NCI-H748 treated with DMSO at 0.1 percent for 48 hours (cell line): Measurements from ENCODE around the gene PDCD1LG2.

Experiments used
- DNase-seq: peaks from one replicate; lab custom pipeline; 2025; lab: John Stamatoyannopoulos, UW

Gene PDCD1LG2

DNA sequence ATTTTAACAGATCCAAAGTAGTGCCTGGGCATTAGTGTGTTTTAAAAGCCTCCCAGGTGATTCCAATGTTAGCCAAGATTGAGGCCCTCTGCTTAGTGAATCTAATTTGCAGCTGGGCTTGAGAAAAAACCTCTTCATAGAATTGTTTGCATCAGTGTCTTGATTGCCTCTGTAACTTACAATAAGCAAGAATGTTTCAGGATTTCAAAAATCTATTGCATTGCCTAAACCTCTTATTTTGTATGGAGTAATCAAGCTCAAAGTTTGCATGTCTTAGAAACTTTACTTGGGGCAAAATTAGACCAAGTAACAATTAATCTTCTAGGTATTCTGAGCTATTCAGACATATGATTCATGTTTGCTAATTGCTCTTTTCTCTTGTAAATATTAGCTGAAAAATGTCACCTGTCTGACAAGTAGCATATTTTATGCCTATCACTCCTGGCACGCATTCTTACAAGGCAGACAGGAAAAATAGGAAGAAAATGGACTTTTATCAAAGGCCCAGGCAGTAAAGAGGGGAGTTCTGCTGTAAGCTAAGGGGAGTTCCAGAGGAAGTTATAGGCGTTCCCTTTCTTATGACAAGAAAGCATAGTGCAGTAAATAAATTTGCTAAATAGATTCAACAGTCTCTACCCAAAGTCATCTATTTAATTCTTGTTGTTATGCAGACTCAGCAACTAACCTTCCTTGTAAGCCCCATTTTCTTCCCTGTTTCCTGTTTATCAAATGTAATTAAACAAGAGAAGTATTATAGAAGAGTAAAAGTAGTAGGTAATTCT is 21.0 kb downstream of the PDCD1LG2 start:
- no peak for DNase-seq

DNA sequence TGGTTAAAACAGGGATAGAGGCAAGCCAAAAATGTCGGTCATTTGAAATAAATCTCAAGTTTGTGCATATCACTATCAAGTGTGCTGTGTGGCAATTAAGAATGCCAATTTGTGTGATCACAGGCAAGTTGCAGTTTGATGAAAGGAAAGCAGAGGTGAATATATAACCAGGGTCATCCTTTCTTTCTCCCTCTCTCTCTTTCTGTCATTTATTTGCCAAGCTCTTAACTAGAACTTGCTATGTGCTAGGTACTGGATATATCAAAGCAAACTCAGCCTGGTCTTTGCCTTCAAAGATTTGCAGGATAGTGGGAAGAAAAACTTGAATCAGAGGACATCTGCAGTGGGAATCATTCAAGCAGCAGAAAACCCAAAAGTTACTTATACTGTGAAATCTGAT is 22.0 kb downstream of the PDCD1LG2 start:
- no peak for DNase-seq

DNA sequence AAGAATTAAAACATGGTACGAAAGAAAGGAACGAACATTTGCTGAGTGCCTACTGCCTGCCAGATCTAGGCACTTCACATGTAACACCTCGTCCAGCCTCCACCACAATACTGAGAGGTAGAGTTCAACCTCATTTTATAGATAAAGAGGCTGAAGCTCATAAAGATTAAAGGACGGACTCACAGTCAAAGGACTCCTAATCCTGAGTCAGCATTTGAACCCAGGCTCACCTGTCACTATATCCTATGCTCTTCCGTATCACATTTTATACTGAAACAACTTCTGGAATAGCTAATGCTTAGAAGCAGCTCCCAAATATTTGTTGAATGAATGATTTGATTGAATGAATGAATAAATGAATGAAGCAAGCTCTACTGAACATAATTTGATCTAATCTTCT is 22.5 kb downstream of the PDCD1LG2 start:
- no peak for DNase-seq

DNA sequence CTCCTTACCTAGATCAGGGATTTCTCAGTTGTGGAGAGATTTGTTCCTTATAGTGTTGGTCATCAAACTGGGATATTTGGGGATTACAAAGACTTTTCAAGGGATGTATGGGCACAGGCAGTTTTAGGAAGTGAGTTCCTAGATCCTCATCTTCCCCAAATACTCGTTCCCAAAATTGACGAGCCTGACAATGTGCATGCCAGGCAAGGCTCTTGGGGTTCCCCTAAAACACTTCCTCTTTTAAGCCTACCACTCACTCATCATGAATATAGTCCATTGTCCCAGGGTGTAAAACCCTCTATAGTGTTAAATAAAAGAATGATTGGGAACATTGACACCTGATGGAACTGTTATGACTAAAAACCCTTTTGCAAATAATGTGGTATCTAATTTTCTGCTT is 26.4 kb downstream of the PDCD1LG2 start:
- no peak for DNase-seq

DNA sequence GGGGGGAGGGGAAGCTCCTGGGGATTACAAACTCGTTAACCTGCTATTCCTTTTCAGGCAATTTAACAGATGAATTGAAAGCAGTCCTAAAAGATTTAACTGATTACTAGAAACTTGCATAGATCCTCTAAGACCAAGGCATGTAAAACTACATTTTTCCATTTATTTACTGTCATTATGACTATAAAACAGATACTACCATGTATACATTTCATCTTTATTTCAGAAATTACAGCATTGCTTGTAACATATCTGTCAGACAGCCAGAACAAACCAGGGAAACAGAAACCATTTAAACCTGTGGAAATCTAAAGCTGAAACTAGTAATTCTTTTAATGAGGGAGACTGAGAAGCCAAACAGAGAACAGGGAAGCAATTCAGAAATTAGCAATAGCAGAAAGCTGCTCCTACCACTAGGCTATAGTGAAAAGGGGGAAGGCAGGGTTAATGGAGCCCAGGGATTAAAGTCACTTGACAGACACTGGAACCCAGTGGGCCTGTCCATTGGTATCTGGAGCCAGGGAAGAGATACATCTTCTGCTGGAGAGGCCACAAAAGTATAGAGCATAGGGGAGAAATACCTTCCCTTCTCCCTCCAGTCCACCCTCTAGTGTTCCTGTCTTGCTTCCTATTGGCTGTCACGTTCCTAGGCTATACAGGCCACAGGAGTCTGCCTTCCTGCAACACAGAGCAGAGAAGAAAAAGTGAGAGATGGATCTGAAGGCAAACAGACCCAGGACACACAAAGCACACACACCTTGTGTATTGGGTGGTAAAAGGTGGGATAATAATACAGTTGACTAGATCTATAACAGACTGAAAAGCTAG is 33.8 kb downstream of the PDCD1LG2 start:
- DNase-seq, result no peak

DNA sequence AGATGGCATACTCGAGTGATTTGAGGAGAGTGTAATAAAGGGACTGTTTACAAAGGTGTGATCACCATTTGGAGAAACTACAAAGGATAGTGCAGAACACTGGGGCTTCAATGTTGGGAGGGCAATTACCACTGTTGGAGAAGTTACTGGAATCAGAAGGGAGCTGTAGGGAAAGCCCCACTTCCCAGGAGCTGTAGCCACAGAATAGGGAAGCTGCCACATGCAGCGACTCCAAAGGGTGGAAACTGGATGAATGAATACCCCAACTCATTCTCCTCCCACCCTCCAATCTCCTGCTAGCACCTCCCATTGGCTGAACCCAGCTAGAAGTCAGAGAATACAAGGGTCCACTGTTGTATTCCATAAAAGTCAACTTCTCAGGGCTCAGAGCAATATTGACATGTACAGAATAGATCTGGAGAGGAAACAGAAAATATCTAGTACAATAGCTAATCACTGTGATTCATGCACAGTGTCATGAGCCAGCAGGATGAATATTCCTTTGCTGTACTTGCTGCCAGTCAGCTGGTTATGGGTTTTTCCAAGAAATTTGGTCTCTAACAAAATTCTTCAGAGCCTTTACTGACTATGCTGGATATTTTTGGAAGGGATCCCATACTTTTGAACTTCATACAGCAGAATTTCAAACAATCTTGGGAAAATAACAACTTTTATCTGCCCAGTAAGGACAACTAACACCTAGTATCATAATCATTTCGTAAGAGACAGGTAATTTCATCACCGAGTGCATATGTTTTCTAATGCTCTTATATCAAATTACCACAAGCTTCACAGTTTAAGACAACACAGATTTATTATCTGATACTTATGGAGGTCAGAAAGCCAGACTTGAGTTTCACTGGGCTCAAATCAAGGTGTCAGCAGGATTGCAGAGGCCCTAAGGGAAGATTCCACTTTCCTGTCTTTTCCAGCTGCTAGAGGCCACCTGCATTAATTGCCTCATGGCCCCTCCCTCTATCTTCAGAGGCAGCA is 39.6 kb downstream of the PDCD1LG2 start:
- DNase-seq, result no peak

DNA sequence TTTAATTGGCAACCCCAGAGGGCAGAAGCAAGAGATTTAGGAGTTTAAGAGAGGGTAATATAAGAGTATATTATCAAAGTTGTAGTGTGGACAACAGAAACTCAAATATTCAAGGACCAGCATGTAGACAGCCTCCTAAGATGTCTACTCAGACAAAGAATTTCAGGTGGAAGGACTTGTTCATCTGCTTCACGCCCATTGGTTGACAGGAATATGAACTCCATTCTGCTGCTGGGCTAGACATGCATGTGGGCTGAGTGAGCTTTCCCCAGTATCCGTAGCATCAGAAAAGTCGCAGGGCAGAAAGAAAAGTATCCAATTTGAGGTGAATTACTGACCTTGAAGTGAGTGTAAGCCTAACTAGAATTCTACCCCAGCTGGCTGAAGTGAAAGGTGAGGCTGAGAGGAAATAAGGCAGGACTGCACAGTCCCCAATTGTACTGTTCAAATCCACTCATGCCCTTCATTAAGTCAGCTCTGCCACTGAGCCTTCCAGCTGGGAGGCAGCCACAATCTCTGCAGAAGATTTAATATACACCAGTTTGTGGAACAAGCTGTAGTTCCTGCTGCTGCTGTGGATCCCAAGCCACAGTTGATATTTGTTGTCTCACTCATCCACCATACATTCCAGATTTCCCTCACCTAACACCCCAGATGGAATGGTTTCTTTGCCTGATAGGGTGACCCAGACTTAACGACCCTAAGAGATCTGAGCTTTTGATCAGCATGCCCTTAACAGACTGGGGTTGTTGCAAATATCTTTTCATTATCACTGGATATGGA is 41.2 kb downstream of the PDCD1LG2 start:
- DNase-seq, result no peak

DNA sequence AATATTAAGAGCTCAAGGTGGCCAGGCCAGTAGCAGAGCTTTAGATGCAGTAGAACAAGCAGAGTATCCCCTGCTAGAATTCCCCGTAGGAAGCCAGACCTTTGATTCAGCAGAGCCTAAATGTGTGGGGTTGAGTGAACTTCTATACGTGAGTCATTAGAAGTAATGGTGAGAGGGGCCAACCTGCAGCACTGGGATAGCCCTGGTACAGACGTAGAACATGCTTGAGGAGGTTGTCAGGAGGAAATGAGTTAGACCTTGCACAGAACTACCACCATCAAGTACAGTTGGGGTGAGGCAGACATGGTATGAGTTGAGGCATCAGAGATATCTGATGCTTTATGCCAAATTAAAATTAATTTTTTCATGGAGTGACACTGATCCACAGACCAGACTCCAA is 42.0 kb downstream of the PDCD1LG2 start:
- DNase-seq, result no peak

DNA sequence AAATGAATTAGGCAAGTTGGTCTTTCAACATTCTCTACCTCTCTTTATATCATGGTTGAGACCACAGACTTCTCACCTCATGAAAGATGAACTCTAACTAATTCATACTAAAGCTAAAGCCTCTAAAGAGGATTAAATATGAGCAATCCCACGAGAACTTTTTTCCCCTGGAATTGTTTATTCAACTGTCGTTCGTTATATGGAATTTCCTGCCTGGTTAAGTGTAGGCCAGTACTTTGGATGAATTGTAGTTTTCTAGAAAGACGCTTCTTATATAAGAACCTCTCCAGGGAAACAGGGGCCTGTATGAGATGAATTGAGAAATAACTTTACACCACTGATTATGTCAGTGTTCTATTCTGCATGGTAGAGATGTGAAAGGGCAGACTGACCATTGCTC is 42.9 kb downstream of the PDCD1LG2 start:
- DNase-seq, result no peak

DNA sequence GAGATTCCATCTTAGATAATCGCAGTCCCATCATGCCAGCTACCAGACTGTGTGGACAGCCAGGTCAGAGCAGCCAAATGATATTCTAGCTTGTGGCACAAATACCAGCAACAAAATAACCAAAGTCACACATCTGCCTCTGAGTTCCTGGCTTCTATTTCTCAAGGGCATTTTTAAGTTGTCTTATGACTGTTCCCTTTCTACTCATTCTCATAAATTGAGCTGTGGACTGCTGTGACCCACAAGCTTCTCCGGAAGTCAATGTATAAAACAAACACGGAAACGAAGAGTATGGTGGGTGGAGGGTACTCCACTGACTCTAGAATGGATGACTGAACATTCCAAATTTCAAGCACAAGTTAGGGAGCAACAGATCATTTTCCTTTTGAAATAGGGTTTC is 43.9 kb downstream of the PDCD1LG2 start:
- no peak for DNase-seq

DNA sequence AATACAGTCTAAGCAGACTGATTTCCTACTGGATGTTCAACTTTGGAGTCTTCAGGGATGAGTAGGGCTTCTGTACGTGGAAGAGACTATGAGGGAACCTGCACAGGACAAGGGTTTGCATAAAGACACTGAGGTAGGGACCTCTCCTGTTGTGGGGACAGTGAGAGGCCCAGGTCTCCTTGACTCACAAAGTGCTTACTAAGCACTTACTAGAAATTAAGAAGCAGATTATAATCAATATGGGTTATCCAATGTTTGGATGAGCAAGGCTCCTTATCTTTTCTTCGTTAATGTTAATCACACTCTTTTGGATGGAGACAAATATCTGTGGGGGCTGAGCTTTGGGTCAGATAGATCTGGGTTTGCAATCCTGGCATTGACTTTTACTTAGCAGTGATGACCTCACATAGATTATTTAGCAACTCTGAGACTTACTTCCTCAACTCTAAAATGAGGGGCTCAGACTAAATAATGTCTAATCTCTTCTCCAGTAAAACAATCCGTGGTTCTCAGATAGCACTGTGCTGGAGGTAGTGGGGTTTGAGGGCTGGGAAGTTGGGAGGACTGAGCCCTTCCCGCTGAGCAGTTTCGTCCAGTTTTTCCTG is 45.9 kb downstream of the PDCD1LG2 start:
- DNase-seq, result no peak

DNA sequence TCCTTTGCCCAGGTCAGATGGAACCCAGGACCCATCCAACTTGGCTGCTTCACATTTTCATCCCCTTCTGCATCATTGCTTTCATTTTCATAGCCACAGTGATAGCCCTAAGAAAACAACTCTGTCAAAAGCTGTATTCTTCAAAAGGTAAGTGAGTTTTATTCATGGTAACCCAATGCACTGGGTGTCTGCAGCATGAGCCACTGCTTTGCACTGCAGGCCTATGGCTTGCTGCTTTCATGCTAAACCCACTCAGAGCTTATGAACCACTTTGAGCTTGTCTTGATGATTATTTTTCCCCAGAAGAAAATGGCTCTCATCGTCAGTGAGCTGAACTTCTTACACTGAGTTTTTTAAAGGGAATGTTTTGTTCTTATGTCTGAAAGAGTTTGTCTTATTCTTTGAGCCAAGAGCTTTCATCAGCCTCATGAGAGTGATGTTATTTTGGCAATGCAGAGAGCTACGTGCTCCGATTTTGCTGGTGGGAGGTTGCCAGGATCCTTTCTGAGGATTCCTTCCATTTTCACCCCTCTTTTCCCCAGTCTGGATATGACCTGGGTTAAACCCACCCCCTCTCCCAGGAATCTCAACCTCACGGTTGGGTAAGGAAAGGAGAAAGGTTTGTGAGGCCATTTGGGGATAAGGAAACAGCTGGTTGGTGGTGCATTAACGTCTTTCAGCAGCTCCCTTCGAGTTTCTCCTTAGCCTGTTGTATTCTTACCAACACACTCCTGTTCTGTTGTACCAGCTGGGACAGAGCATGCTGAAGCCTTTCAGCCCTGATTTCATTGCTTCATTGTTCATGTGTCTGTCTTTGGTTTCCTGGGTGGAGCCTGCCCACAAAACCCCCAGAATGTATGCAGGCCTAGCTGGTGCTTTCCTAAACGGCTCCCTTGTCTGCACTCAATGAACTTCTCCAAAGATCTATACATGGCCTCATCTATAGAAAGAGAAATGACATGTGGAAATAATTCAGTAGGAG is 47.6 kb downstream of the PDCD1LG2 start:
- DNase-seq, result no peak

DNA sequence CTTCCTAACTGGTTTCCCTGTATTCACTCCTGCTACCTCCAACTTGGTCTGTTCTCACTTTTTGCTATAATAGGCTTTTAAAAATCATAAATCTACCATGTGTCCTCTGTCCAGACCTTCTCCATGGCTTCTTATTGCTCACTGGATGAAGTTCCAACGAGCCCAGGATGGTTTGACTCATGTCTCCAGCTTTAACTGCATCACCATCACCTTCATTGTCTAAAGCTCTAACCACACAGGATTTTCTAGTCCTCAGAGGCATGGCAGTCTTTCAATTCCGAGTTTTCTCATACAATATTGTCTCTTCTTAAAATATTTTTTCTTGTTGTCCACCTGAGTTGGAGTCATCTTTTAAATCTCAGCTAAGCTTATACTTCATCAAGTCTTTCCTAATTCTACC is 49.3 kb downstream of the PDCD1LG2 start:
- DNase-seq, result no peak

DNA sequence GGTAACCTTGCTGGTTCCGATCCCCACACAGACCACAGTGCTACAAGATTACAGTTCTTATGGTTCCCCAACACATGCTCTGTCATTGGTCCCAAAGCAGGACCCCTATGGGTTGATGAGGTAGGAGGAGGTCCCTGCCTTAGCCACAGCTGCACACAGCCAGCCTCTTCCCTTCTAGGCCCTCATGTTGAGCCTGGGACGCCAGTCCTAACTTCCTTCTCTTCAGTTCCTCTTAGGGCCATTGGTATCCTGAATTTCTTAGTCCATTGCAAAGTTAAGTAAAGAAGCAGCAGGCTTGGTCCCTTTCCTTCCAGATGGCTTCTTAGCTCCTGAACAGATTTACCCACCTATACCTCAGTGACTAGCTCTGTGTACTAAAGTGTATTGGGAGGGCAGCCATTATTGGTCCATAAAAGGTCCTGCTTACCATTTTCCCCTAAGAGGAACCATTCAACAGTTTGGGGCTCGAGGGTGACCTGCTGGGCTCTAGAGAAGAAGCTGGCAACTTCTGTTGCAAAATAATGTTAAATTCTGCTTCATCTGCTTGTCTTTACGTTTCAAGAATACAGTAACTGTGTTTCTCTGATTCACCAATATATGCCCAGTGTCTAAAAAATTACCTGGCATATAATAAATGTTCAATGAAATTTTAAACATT is 50.2 kb downstream of the PDCD1LG2 start:
- no peak for DNase-seq

DNA sequence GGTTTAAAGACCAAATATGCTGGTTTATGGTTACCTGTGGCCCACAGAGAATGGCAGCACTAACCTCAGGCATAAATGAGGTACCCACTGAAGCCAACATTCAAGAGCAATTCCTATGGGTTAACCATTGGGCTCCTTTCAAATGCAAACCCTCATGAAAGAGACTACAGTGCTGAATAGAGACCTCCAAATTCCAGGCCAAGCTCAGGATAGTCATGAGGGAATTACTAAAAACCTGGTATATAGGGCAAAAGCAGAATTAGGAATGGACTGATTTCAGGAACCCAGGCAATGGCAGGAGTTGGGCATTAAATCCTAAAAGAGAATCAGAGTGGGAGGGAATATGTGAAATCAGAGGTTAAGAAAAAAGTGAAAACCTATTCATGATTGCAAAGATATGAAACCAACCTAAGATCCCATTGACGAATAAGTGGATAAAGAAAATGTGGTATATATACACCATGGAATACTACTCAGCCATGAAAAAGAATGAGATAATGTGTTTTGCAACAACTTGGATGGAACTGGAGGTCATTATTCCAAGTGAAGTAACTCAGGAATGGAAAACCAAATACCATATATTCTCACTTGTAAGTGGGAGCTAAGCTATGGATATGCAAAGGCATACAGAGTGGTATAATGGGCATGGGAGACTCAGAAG is 51.6 kb downstream of the PDCD1LG2 start:
- DNase-seq, result no peak

DNA sequence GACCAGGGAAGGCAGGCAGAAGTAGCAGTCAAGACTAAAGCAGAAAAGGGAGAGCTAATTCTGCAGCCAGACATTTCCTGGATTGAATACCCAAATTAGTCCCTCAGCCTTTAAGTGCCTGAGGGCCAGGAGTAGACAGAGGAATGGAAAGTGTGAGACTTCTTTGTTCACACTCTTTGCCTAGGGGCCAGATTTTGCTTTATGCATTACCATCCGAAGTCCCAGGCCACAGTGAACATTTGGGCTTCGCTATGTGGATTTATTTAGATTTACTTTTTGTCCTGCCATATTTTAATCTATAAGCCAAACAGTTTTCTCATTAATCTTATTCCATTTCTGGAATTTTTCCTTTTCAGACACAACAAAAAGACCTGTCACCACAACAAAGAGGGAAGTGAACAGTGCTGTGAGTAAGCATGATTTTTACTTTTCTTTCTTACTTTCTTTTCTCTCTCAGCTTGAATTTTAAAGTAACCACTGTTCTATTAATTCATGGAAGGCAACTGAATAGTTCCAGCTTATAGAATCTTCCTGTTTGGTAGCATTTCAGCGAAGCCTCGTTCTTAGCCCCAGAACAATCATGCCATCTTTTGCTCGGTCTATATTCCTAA is 52.6 kb downstream of the PDCD1LG2 start:
- DNase-seq, result no peak

DNA sequence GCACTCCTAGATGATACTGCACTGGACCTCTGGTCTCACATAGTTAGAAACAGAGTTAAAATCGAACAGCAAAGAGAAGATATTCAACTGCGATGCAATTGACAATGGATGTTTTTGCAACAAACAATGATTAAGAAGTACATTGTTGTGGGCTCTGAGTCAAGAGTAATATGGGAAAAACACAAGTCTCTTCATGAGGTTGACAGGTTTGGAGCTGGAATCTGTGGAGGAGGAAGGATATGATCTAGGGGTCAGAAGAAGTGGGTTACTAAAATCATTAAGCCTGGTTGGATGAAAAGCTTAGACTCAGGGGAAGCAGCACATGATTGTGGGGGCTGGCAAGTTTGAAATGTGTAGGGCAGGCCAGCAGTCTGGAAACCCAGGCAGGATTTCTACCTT is 53.1 kb downstream of the PDCD1LG2 start:
- no peak for DNase-seq

DNA sequence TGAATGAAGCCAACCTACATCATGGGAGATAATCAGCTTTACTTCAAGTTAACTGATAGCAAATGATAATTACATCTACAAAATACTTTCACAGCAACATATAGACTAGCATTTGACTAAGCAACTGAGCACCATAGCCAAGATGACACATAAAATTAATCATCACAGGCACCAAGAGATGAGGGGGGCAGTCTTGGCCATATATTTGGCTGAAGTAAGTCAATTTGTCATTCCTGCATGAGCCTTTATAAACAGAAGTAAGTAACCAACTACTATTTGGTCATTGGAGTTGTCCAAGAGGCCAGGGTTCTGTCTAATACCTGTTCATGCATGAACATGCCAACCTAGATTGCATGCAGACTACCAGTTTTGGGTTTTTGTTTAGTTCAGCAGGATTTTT is 53.6 kb downstream of the PDCD1LG2 start:
- no peak for DNase-seq
